Cardiac muscle cell (in vitro differentiated cells and primary cell): ENCODE data around the gene NCF4. TPM values are rescaled to one million over a fixed set of nuclear protein-coding genes. Genes with fewer than 3 reads are reported as not detected.

Experiments
- DNase-seq, 2 donors: peaks; one replicate each; pipeline versions ENCODE4 v3.0.0 to v3.0.0-alpha.2; 2010 to 2017; ENCODE audit warnings: low read depth in 1 of 2, low spot score in 1 of 2
- H3K27ac ChIP-seq: fragments of 200-600 bp; sonication (generic); 2 replicates; pipeline ENCODE4 v1.5.1; 2016
- H3K27me3 ChIP-seq: fragments of 200-600 bp; sonication (generic); 2 replicates; pipeline ENCODE4 v1.6.0; 2016; ENCODE audit warnings: control low read depth
- H3K36me3 ChIP-seq: fragments of 200-600 bp; sonication (generic); 2 replicates; pipeline ENCODE4 v1.5.1; 2016; ENCODE audit warnings: control low read depth
- H3K4me1 ChIP-seq: fragments of 200-600 bp; sonication (generic); 2 replicates; pipeline ENCODE4 v1.8.1; 2017; ENCODE audit warnings: low read depth, mild to moderate bottlenecking, mixed run types
- H3K4me3 ChIP-seq: fragments of 200-600 bp; sonication (generic); 2 replicates; pipeline ENCODE4 v1.5.1; 2016; ENCODE audit warnings: mild to moderate bottlenecking
- H3K9me3 ChIP-seq: fragments of 200-600 bp; sonication (generic); 2 replicates; pipeline ENCODE4 v1.5.1; 2017; ENCODE audit warnings: low read depth, mild to moderate bottlenecking, control low read depth
- polyA plus RNA-seq: library from polyadenylated mRNA; unstranded; fragments of >200 nt; fragmentation: Nextera tagmentation; extraction: Ambion mirVana; gene quantifications from 2 replicates; pipeline ENCODE4 v1.2.1, GENCODE V29; 2016
- total RNA-seq: library from RNA; depleted of rRNA; stranded (reverse); fragments of >200 nt; gene quantifications from 2 replicates; pipeline ENCODE4 v1.2.3, GENCODE V29; 2016
- TF ChIP-seq, protein P1 (sequence below): IDR thresholded peaks from 2 replicates; pipeline ENCODE4 v1.5.1; 2012; ENCODE audit warnings: low read depth, mild to moderate bottlenecking, low read length

Gene NCF4
- total and polyA plus RNA-seq, 2 experiments from 2014 or later: not detected

- Histone ChIP-seq H3K27me3 (peaks cover 3% of the 10 kb centered on the region), H3K9me3 (no peaks in the 10 kb centered on the region), H3K4me3 (no peak overlapping the region), H3K4me1 (no peaks in the 10 kb centered on the region), H3K36me3 (no peaks in the 10 kb centered on the region), H3K27ac (no peak overlapping the region)
- TF ChIP-seq, protein P1, sequence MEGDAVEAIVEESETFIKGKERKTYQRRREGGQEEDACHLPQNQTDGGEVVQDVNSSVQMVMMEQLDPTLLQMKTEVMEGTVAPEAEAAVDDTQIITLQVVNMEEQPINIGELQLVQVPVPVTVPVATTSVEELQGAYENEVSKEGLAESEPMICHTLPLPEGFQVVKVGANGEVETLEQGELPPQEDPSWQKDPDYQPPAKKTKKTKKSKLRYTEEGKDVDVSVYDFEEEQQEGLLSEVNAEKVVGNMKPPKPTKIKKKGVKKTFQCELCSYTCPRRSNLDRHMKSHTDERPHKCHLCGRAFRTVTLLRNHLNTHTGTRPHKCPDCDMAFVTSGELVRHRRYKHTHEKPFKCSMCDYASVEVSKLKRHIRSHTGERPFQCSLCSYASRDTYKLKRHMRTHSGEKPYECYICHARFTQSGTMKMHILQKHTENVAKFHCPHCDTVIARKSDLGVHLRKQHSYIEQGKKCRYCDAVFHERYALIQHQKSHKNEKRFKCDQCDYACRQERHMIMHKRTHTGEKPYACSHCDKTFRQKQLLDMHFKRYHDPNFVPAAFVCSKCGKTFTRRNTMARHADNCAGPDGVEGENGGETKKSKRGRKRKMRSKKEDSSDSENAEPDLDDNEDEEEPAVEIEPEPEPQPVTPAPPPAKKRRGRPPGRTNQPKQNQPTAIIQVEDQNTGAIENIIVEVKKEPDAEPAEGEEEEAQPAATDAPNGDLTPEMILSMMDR: no peak
- DNase-seq: no peak
Observed at GRCh38 chr22:36838119-36839030, 22.4 kb upstream of the NCF4 start.

DNA sequence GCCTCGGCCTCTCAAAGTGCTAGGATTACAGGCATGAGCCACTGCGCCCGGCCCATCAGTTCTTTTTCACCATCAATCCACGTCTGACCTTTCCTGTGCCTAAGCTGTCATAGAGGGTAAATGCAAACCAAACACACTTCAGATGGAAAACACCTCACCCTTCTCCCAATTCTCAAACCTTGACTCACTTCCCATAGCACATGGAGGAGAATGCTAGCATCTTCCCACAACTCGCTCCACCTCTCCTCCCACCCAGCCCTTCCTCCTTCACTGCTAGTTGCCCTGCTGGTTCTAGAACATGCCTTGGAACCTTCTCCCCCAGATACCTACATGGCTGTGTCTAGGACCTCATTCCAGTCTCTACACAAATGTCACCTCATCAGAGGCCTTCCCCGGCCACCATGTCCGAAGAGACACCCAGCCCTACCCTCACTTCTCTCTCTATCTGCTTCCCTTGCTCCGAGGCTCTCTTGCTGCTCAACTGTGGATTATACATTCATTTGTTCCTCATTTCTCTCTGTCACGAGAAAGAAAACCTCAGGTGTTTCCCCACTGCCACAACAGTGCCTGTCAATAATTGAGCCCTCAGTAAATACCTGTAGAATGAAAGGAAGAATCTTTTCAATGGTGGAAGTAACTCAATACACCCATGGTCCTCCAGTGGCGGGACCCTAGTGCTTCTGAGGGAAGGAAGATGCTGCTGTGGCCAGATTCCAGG is 21.3 kb upstream of the NCF4 start:
- no peak overlapping the region for H3K4me3 ChIP-seq
- no peaks in the 10 kb centered on the region for H3K9me3 ChIP-seq
- H3K4me1 ChIP-seq: no peaks in the 10 kb centered on the region
- DNase-seq: peak in 1 of 2 donors; percentile 26
- TF ChIP-seq, protein P1: no peak
- peaks cover 3% of the 10 kb centered on the region for H3K27me3 ChIP-seq
- H3K36me3 ChIP-seq: no peaks in the 10 kb centered on the region
- no peak overlapping the region for H3K27ac ChIP-seq

DNA sequence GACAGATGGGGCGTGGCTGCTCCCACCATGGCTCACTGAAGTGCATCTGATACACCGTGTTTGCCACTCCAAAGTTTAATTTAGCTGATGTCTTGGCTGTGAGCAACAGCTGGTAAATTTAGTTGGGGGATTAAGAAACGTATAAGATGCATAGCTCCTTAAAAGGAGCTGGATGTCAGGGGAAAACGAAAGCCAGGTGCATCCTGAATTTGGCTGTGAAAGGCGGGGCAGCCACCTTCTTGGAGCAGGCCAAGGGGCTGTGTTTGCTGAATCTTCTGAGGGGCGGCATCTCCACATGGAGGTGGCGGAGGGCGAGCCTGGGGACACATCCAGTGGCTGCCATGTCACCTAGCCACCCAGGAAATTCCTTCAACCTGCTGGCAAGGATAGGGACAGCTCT is 20.7 kb upstream of the NCF4 start:
- H3K36me3 ChIP-seq: no peaks in the 10 kb centered on the region
- TF ChIP-seq, protein P1: no peak
- no peak for DNase-seq
- no peaks in the 10 kb centered on the region for H3K4me1 ChIP-seq
- H3K9me3 ChIP-seq: no peaks in the 10 kb centered on the region
- no peak overlapping the region for H3K4me3 ChIP-seq
- peaks cover 3% of the 10 kb centered on the region for H3K27me3 ChIP-seq
- no peak overlapping the region for H3K27ac ChIP-seq

DNA sequence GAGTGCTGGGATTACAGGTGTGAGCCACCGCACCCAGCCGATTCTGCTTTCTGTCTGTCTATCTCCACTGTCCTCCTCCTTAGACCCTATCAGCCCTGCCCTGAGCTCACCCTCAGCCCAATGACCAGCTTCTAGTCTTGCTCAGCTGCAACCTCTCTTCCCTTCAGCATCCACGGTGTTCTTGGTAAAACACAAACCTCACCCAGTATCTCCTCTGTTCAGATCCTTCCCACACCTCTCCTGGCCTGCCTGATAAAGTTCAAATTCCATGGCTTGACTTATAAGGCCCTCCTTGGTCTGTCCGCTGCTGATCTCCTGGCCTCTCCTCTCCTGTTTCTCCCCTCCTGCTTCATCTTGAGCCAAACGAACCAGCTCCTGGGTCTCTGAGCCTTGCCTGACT is 14.5 kb upstream of the NCF4 start:
- no peak for DNase-seq
- Histone ChIP-seq H3K36me3 (no peaks in the 10 kb centered on the region), H3K27me3 (peaks cover 3% of the 10 kb centered on the region), H3K4me3 (no peak overlapping the region), H3K4me1 (no peaks in the 10 kb centered on the region), H3K9me3 (no peaks in the 10 kb centered on the region), H3K27ac (no peak overlapping the region)
- TF ChIP-seq, protein P1: no peak

GRCh38 chr22:36846949-36847348 is 13.9 kb upstream of the NCF4 start:
- no peak overlapping the region for H3K4me3 ChIP-seq
- H3K36me3 ChIP-seq: no peaks in the 10 kb centered on the region
- no peak for DNase-seq
- no peaks in the 10 kb centered on the region for H3K9me3 ChIP-seq
- H3K4me1 ChIP-seq: no peaks in the 10 kb centered on the region
- TF ChIP-seq, protein P1: no peak
- no peak overlapping the region for H3K27ac ChIP-seq
- H3K27me3 ChIP-seq: peaks cover 3% of the 10 kb centered on the region
